PFSK-1 (cell line): Measurements from ENCODE around the gene ARID3A.

ENCODE experiments used
- POLR2AphosphoS5 ChIP-seq: IDR thresholded peaks from 2 replicates; pipeline ENCODE4 v1.6.1; 2012; ENCODE audit warnings: low read depth, mild to moderate bottlenecking, control low read depth, low read length, moderate library complexity
- SIN3A ChIP-seq: IDR thresholded peaks from 2 replicates; pipeline ENCODE4 v1.6.1; 2012; ENCODE audit warnings: mild to moderate bottlenecking, low read length, moderate library complexity, borderline replicate concordance; ENCODE audit not compliant: insufficient read depth
- TAF1 ChIP-seq: IDR thresholded peaks from 2 replicates; pipeline ENCODE4 v1.6.1; 2012; ENCODE audit warnings: low read length, control low read depth, borderline replicate concordance; ENCODE audit not compliant: insufficient read depth

- TF ChIP-seq SIN3A (no peak), POLR2AphosphoS5 (no peak), TAF1 (no peak)
Measured at GRCh38 chr19:958967-959855, 33.4 kb downstream of the ARID3A start.
